Fibroblast of skin of abdomen (primary cell): ENCODE data around the gene CSRNP3.

ENCODE experiments used
- DNase-seq: peaks from one replicate; pipeline ENCODE4 v3.0.0-alpha.2; 2013

Gene CSRNP3

GRCh38 chr2:165594231-165594934 lies 124.9 kb downstream of the CSRNP3 start:
- no peak for DNase-seq

- no peak for DNase-seq
Measured at GRCh38 chr2:165594935-165595255, 125.4 kb downstream of the CSRNP3 start.

GRCh38 chr2:165596788-165597187 lies 127.3 kb downstream of the CSRNP3 start:
- no peak for DNase-seq

GRCh38 chr2:165601065-165601830 lies 131.8 kb downstream of the CSRNP3 start:
- no peak for DNase-seq

- peak; percentile 31 for DNase-seq
Measured at GRCh38 chr2:165601928-165602521, 132.5 kb downstream of the CSRNP3 start.

- DNase-seq, result no peak
Measured at GRCh38 chr2:165609672-165610071, 140.2 kb downstream of the CSRNP3 start.

DNA sequence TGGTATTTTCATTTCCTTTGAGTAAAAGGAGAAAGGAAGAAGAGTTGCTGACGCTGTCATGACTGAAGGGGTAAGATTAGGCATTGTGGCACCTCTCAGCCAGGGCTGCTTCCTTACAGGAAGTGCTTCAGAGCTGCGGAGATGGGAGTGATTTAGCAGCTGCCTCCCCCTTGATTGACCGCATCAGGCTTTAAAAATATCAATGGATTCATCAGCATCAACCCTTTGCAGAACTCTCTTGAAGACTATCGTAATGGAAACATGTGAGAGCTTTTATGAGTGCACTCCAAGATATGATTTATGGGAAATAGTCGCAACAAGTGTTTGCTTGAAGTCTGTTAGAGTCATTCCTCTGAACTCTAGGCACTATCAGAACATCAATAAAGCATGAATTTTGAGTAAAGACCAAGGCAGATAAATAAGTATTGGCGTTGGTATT lies 141.1 kb downstream of the CSRNP3 start:
- no peak for DNase-seq

GRCh38 chr2:165617741-165618481 lies 148.4 kb downstream of the CSRNP3 start:
- no peak for DNase-seq

DNA sequence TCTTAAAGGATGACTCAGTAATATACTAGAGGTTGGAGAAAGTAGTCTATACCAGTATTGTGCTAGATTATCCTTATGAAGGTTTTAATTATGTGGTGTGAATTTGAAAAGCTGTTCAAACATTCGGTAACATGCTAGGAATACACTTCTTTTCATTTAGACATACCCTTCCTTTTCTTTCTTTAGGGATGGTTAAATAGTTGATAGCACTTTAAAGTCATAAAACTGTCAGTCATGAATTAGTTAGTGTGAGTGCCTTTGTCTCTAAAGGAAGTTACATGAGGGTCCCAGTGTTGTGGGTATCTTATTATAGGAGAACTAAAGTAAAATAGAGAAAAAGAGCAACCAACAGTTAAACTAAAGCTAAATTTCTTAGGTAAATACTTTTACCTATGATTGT lies 149.3 kb downstream of the CSRNP3 start:
- no peak for DNase-seq

DNA sequence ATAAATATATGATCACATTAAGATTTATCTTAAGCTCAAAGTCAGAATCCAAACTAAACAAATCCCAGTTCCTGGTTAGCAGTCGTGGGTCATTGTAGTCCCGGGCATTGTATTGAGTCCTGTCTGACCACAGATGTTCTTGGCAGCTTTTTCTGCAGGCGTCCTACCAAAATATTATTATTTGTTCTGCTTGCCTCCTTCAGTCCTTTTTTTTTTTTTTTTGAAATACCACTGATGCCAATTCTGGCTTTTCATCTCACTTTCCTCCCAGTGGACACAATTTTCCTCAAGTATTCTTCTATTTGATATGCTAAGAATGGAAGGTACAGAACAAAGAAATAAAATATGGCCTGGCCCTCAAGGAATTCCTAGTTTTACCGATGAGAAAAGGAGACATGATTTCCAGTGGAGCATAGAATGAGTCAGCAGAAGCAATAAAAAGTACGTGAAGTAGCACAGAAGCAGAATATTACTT lies 151.6 kb downstream of the CSRNP3 start:
- DNase-seq, result no peak

DNA sequence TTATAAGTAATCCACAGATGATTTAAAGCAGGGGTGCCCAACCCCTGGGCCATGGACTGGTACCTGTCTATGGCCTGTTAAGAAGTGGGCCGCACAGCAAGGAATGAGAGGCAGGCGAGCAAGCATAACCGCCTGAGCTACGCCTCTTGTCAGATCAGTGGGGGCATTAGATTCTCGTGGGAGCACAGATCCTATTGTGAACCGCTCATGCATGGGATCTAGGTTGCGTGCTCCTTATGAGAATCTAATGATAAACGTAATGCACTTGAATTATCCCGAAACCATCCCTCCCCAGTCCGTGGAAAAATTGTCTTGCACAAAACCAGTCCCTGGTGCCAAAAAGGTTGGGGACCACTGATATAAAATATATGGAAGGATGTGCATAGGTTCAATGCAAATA lies 153.7 kb downstream of the CSRNP3 start:
- no peak for DNase-seq

DNA sequence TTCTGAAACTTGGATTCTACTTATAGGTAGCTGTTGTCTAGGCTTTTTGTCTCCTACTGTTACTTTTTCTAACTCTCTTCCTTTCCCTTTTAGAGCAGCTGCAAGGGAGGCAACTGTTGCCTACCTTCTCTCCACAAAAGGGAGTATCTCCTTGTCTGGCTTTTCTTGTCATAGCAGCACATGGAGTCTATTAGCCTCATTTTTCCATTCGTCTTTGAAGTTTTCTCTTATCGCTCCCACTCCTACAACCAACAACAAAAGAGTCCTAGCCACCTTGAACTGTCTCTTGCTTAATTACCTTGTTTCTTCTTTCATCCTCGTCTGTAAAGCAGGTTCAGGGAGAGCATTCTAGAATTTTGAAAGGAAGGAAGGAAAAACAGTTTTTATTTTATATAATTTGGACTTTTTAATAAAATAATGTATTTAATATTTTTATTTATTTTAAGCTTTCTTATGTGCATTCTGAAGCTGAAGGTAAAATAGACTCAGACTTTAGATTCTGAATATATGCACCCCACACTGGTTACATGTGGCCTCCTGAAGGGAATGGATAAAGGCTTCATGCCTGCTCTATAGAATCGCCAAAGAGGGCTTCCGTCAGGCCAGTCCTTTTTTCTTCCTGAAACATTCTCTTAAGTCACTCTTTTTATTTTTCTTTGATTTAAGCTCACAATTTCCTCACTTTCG lies 154.4 kb downstream of the CSRNP3 start:
- DNase-seq, result no peak

- DNase-seq, result no peak
Measured at GRCh38 chr2:165624470-165624800, 154.9 kb downstream of the CSRNP3 start.

GRCh38 chr2:165627470-165627869 lies 158.0 kb downstream of the CSRNP3 start:
- peak; percentile 60 for DNase-seq

DNA sequence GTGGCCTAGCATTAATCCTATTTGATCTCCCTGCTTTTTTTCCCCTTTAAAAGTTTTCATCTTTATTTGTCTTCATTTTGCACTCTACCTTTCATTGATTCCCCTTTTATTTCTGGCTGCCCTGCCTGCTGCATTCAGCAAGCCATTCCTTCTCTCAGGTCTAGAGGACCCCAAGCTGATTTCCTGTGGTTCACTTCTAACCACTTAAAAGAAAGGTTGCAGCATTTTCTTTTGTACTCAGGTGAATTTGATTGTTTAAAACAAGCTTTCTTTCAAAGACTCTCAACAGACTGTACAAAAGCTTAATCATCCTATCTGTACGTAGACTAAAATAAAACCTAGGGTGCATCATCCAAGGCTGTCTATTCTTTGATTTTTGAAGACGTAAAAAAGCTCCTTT lies 160.3 kb downstream of the CSRNP3 start:
- no peak for DNase-seq

DNA sequence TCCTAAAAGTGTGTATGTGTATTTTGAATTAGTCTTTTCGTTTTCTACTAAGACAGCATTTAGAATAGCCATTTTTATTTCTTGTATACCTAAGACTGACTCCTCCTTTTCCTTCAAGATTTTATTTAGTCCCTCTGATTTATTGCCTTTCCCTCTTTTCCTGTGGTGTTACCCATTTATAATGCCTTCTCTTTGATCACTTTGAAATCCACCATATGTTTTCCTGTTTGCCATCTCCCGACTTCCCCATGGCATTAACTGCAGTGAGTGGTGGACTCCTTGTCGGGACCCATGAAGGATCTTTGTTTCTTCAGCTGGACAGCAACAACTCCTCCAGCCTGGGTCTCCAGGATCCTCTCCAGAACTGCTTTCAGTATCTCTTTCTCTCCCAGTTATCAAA lies 160.7 kb downstream of the CSRNP3 start:
- DNase-seq, result no peak

DNA sequence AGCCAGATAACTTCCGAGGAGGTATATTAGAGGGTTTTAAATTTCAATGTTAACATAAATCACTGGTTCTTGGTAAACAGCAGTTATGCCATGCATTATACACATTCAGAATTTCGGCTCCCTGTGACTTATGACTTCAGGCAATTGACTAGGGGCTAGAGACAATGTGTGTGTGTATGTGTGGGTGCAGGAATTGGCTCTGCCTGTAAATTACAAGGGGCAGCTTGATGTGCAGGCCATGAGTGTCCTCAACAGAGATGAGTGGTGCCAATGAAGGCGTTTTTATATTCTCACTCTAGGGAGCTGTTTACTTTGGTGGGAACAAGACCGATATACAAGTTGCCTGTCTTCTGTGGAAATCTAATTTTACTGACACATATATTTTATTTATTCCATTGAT lies 161.6 kb downstream of the CSRNP3 start:
- no peak for DNase-seq

DNA sequence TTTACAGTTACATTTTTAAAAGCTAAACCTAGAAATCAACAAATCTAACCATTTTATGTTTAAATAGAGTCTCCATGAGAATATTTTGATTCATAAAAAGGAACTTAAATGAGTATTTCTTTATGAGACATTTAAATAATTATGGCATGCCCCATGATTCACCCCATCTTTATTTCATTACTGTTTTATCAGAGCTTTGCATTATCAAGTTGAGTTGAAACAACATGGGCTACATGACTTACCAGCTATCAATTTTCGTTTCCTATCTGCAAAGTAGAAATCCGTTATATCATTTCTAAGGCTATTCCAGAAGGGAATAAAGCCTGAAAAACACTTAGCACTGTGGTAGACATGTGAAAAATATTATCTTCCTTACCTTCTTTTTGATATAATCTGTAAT lies 163.1 kb downstream of the CSRNP3 start:
- no peak for DNase-seq

DNA sequence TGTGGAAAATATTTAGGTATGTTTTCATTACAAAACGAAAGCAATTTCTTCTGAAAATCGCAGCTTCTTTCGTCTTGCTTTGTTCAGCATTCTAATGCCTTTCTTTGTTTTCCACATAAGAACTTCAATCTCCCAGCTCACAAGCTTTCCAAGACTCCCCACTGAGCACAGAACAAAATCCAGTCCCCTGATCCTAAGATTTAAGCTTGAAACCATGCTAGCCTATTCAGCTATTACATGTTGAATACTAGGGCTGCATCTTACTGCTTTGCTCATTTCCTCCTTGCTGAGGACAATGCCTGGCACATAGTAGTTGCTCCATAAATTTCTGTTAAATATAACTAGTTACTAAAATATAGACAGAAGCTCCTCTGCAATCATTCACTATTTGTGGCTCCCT lies 163.9 kb downstream of the CSRNP3 start:
- no peak for DNase-seq

DNA sequence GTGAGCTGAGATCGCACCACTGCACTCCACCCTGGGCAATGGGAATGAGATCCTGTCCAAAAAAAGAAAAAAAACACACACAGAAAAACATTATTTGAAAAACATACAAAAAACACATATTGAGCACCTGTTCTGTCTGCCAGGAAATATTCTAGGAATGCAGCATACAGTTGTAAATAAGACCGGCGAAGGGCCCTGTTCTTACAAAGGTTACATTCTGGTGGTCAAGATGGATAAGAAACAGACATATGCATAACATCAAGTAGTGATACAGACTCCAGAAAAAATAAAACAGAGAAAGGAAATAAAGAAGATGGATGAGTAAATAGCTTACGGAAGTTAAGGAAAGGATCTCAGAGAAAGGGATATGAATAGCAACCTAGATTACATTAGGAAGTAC lies 164.8 kb downstream of the CSRNP3 start:
- no peak for DNase-seq

DNA sequence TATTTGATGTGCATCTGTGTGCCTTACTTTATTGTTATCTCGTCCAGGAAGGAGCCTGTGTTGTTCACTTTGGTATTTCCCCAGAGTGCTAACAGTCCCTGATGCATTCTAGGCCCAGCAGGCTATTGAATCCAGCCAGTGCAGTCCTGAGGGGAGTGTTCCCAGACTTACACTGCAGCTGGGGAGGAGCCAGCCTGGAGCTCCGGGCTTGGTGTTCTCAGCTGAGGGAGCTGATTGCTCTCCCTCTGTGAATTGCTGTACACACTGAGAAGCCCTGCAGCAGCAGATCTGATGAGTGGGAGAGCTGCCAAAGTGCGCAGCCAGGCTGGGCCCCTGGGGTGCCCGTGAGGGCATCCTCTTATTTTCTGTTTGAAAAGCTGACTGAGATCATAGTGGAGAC lies 165.4 kb downstream of the CSRNP3 start:
- peak; percentile 18 for DNase-seq

DNA sequence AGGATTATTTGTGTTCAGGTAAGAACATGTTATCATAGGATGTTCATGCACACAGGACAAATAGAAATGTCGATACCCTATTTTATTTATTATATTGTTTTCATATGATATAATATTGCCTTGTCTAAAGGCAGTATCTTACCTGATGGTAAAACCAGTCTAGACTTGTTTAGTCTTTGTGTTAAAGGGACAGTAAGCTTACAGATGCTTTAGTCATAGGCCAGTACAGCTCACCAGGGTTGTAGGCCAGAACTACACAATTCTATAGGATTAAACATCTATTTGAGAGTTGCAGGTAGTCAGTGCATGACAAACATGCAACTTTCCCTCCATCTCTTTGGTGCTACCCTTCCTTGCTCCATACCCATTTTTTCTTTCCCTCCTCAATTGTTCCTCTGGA lies 166.0 kb downstream of the CSRNP3 start:
- DNase-seq, result no peak

DNA sequence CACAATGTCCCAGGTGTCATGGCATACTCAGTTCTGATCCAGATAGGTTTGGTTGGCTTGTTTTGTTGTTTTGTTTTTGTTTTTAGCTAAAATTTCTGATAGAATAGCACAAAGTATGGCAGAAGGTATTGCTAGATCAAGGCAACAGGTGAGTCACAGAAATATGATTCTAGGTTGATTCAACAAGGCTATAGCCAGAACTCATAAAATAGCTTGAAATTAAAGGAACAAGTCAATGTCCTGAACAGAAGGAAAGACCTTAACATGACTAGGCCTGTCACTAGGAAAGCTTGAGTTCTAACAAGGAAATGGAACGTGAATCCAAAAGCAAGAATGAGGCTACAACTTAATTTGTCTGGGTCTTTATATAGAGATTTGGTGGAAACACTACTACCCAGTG lies 167.5 kb downstream of the CSRNP3 start:
- DNase-seq, result no peak
